ENCODE results near the gene OCLN. TPM values are rescaled to one million over a fixed set of nuclear protein-coding genes. Genes with fewer than 3 reads are reported as not detected.
A peak's percentile ranks its signal among the peaks of the same experiment; 100 is the strongest.

Gene OCLN
- total RNA-seq, 1 donor: 3.0 TPM

- DNase-seq (ENCODE audit: low read depth): no peak
- H3K4me3 ChIP-seq (ENCODE audit: low read depth, low read length): peak overlapping the region; percentile 65
- no peak for TF ChIP-seq CTCF (IDR thresholded peaks at IDR 0.05; ENCODE audit: insufficient read depth, low read length)
Observed at GRCh38 chr5:69492923-69493395, 369 bp downstream of the OCLN start.

DNA sequence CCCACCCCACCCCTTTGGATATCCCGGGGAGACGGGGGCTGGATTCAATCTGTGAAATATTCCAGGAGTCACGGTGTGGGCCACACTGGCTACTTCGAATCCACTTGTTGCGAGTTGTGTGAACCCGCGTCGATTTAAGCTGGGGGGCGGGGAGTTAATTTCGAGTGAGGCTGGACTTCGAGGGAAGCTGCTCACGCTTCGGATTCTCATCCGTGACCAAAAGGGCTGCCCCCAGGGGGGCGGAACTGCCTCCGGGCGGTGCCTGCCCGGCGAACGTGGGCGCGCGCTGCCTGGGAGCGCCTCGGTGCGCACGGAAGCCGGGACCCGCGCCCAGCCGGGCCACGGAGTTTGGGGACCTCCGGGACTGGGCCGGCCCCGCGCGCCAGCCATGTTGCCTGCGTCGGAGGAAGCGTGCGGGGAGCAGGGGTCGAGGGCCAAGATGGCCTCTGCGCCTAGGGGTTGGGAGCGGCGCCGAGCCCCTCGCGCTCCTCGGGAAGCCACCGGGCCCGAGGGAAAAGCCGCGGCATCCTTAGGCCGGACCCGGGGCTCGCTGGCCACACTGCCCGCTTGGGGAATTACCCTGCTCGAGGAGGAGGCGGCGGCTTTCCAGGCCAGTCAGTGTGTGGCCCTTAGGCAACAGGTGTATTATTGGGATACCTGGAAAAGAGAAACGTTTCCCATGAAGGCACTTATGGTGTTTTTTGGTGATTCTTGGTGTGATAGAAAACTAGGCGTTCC is 975 bp downstream of the OCLN start:
- peak overlapping the region; percentile 65 for H3K4me3 ChIP-seq (ENCODE audit: low read depth, low read length)
- DNase-seq (ENCODE audit: low read depth): peak; percentile 15
- TF ChIP-seq CTCF (IDR thresholded peaks at IDR 0.05; ENCODE audit: insufficient read depth, low read length): no peak

GRCh38 chr5:69494452-69494851 is 1.9 kb downstream of the OCLN start:
- no peak overlapping the region for H3K4me3 ChIP-seq (ENCODE audit: low read depth, low read length)
- DNase-seq (ENCODE audit: low read depth): no peak
- no peak for TF ChIP-seq CTCF (IDR thresholded peaks at IDR 0.05; ENCODE audit: insufficient read depth, low read length)

DNA sequence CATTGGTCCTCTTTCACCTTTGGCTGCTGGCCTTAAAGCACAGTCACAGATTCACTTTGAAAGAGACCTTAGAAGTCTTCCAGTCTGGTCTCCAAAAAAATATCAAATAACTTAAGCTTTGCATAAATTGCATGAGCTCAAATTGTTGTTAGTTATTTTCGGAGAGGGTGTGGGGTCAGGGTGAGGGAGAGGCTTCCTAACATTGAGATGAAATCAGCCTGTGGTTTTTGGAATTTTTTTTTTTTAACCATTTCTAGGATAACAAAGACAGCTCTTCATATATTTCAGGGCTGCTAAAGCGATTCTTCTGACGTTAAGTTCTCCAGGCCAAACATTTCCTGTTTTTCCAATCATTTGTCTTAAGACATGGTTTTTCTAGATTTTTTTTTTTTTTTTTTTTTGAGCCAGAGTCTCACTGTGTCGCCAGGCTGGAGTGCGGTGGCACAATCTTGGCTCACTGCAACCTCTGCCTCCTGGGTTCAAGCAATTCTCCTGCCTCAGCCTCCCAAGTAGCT is 4.5 kb downstream of the OCLN start:
- TF ChIP-seq CTCF (IDR thresholded peaks at IDR 0.05; ENCODE audit: insufficient read depth, low read length): no peak
- no peak overlapping the region for H3K4me3 ChIP-seq (ENCODE audit: low read depth, low read length)
- peak; percentile 10 for DNase-seq (ENCODE audit: low read depth)

- no peak overlapping the region for H3K4me3 ChIP-seq (ENCODE audit: low read depth, low read length)
- no peak for DNase-seq (ENCODE audit: low read depth)
- no peak for TF ChIP-seq CTCF (IDR thresholded peaks at IDR 0.05; ENCODE audit: insufficient read depth, low read length)
Observed at GRCh38 chr5:69498384-69498783, 5.8 kb downstream of the OCLN start.

GRCh38 chr5:69502367-69502766 is 9.8 kb downstream of the OCLN start:
- H3K4me3 ChIP-seq (ENCODE audit: low read depth, low read length): no peak overlapping the region
- DNase-seq (ENCODE audit: low read depth): no peak
- TF ChIP-seq CTCF (IDR thresholded peaks at IDR 0.05; ENCODE audit: insufficient read depth, low read length): no peak

Measured in fibroblast of the aortic adventitia (primary cell).